ENCODE results near the gene THSD7A. TPM values are rescaled to one million over a fixed set of nuclear protein-coding genes. Genes with fewer than 3 reads are reported as not detected.

THSD7A gene
- total RNA-seq, 1 experiment from 2014 or later, result 0.68 TPM

DNA sequence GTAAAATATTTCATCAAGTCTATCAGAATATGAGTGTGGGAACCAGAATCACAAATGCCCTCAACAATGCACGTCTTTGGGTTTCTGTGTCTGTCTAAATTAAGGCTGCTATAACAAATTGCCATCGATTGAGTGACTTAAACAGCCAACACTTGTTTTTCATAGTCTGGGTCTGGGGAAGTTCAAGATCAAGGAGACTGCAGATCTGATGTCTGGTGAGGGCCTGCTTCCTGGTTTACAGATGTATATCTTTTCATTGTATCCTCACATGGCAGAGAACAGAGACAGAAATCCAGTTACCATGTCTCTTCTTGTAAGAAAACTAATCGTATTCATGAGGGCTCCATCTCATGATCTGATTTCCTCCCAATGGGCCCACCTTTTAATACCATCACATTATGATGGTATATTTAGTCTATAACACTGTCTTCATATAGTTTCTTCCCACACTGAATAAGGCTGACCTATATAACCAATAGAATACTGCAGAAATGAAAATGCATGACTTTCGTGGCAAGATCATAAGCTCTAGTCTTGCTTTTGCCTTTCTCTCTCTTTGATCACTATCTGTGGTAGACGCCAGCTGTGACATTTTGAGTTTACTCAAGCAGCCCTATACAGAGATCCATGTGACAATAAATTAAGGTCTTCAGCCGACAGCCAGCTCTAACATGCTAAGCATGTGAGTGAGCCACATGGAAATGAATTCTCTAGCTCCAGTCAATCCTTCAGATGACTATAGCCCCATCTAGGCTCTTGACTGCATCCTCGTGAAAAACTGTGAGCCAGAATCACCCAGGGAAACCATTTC, 51.9 kb downstream of the THSD7A start:
- Mint-ChIP-seq H3K36me3 (no peaks in the 10 kb centered on the region), H3K27ac (no peak overlapping the region), H3K4me3 (no peak overlapping the region), H3K27me3 (ENCODE audit: low read depth) (no peaks in the 10 kb centered on the region), H3K4me1 (no peaks in the 10 kb centered on the region), H3K9me3 (no peaks in the 10 kb centered on the region)
- TF ChIP-seq, protein P1, sequence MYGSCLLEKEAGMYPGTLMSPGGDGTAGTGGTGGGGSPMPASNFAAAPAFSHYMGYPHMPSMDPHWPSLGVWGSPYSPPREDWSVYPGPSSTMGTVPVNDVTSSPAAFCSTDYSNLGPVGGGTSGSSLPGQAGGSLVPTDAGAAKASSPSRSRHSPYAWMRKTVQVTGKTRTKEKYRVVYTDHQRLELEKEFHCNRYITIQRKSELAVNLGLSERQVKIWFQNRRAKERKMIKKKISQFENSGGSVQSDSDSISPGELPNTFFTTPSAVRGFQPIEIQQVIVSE (CRISPR knock-in tag; IDR thresholded peaks at IDR 0.05; ENCODE audit: borderline replicate concordance), result no peak
- TF ChIP-seq, protein P2, sequence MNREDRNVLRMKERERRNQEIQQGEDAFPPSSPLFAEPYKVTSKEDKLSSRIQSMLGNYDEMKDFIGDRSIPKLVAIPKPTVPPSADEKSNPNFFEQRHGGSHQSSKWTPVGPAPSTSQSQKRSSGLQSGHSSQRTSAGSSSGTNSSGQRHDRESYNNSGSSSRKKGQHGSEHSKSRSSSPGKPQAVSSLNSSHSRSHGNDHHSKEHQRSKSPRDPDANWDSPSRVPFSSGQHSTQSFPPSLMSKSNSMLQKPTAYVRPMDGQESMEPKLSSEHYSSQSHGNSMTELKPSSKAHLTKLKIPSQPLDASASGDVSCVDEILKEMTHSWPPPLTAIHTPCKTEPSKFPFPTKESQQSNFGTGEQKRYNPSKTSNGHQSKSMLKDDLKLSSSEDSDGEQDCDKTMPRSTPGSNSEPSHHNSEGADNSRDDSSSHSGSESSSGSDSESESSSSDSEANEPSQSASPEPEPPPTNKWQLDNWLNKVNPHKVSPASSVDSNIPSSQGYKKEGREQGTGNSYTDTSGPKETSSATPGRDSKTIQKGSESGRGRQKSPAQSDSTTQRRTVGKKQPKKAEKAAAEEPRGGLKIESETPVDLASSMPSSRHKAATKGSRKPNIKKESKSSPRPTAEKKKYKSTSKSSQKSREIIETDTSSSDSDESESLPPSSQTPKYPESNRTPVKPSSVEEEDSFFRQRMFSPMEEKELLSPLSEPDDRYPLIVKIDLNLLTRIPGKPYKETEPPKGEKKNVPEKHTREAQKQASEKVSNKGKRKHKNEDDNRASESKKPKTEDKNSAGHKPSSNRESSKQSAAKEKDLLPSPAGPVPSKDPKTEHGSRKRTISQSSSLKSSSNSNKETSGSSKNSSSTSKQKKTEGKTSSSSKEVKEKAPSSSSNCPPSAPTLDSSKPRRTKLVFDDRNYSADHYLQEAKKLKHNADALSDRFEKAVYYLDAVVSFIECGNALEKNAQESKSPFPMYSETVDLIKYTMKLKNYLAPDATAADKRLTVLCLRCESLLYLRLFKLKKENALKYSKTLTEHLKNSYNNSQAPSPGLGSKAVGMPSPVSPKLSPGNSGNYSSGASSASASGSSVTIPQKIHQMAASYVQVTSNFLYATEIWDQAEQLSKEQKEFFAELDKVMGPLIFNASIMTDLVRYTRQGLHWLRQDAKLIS (CRISPR knock-in tag; IDR thresholded peaks at IDR 0.05; ENCODE audit: borderline replicate concordance), result no peak
- no peak for TF ChIP-seq IRF2 (CRISPR knock-in tag; IDR thresholded peaks at IDR 0.05; ENCODE audit: borderline replicate concordance, low read depth)
- POLR2A ChIA-PET, result no interaction called here
- ATAC-seq (no peak), DNase-seq (ENCODE audit: low spot score) (no peak)
- CTCF ChIA-PET, result no interaction called here

DNA sequence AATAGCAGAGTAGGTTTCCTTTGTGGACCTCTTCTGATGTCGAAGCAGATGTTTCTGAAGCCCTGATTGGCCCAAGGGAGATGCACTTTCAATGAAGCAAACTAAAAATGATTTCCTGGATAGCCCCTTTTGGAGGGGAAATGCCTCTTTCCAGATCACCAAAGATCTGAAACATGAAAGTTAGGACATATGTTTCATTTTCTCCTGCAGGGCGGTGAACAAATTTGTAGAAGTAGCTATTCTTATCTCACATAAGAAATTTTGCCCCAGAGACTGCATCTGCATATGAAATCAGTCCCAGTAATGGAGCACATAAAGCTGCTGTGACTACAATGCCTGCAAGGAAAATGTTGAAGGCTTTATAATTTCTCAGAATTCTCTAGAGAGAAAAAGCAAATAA, 56.0 kb downstream of the THSD7A start:
- no peak overlapping the region for H3K27ac Mint-ChIP-seq
- CTCF ChIA-PET, result no interaction called here
- TF ChIP-seq, protein P3, sequence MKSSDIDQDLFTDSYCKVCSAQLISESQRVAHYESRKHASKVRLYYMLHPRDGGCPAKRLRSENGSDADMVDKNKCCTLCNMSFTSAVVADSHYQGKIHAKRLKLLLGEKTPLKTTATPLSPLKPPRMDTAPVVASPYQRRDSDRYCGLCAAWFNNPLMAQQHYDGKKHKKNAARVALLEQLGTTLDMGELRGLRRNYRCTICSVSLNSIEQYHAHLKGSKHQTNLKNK (CRISPR knock-in tag; IDR thresholded peaks at IDR 0.05), result no peak
- TF ChIP-seq, protein P4, sequence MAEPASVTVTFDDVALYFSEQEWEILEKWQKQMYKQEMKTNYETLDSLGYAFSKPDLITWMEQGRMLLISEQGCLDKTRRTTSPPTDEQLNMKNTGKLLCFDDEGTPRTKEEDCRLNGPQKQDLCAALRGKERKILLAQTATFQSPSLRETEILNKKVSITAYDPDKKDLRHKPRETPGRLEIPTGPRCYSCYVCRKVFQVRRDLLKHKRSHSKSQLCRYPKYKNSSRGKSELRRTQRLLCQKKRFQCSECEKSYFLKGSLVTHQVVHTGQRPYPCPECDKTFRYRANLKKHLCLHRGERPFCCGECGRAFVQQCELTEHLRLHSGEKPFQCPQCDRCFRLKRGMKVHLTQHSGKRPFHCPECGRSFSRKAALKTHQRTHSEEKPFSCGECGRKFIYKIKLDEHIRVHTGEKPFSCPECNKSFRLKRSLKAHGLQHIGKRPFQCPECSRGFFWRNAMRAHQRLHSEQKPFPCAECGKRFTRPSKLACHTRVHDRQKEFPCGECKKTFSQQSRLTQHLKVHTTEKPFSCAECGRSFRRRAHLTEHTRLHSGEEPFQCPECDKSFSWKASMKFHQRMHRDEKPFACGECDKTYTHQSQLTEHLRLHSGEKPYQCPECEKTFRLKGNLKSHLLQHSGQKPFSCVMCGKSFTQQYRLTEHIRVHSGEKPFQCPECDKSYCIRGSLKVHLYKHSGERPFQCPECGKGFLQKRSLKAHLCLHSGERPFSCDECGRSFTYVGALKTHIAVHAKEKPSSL (CRISPR knock-in tag; conservative IDR thresholded peaks at IDR 0.05), result no peak
- TF ChIP-seq, protein P5, sequence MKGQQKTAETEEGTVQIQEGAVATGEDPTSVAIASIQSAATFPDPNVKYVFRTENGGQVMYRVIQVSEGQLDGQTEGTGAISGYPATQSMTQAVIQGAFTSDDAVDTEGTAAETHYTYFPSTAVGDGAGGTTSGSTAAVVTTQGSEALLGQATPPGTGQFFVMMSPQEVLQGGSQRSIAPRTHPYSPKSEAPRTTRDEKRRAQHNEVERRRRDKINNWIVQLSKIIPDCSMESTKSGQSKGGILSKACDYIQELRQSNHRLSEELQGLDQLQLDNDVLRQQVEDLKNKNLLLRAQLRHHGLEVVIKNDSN (CRISPR knock-in tag; IDR thresholded peaks at IDR 0.05), result no peak
- no peak for TF ChIP-seq ATF1 (CRISPR knock-in tag; IDR thresholded peaks at IDR 0.05)
- H3K4me3 Mint-ChIP-seq, result no peak overlapping the region
- POLR2A ChIA-PET, result interaction anchor here (0.6 kb wide), 1 partner anchor 122 kb away, joined by 3 read pairs; no protein-coding TSS in a partner anchor
- no peaks in the 10 kb centered on the region for H3K9me3 Mint-ChIP-seq
- no peak for ATAC-seq
- no peaks in the 10 kb centered on the region for H3K4me1 Mint-ChIP-seq
- H3K27me3 Mint-ChIP-seq (ENCODE audit: low read depth), result no peaks in the 10 kb centered on the region
- H3K36me3 Mint-ChIP-seq, result no peaks in the 10 kb centered on the region
- DNase-seq (ENCODE audit: low spot score), result no peak

DNA sequence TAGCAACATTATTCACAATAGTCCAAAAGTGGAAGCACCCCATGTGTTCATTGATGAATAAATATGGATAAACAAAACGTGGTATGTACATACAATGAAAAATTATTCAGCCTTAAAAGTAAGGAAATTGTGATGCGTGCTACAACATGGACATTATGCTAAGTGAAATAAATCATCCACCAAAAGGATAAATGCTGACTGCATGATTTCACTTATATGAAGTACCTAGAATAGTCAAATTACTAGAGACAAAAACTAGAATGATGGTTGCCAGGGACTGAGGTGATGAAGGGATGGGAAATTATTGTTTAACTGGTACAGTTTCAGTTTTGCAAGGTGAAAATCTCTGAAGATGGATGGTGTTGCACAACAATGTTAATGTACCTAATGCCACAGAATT, 56.6 kb downstream of the THSD7A start:
- no peak for DNase-seq (ENCODE audit: low spot score)
- ChIA-PET POLR2A (no interaction called here), CTCF (no interaction called here)
- no peaks in the 10 kb centered on the region for H3K9me3 Mint-ChIP-seq
- H3K4me3 Mint-ChIP-seq, result no peak overlapping the region
- no peak overlapping the region for H3K27ac Mint-ChIP-seq
- no peaks in the 10 kb centered on the region for H3K36me3 Mint-ChIP-seq
- H3K27me3 Mint-ChIP-seq (ENCODE audit: low read depth), result no peaks in the 10 kb centered on the region
- TF ChIP-seq ZNF423 (CRISPR knock-in tag; IDR thresholded peaks at IDR 0.05) (no peak), RELA (CRISPR knock-in tag; IDR thresholded peaks at IDR 0.05; ENCODE audit: borderline replicate concordance) (no peak), FOXP1 (CRISPR knock-in tag; IDR thresholded peaks at IDR 0.05; ENCODE audit: borderline replicate concordance) (no peak), SP1 (CRISPR knock-in tag; conservative IDR thresholded peaks at IDR 0.05) (no peak), NR3C1 (CRISPR knock-in tag; conservative IDR thresholded peaks at IDR 0.05; ENCODE audit: low read depth) (no peak), JUN (CRISPR knock-in tag; IDR thresholded peaks at IDR 0.05) (no peak)
- TF ChIP-seq, protein P6, sequence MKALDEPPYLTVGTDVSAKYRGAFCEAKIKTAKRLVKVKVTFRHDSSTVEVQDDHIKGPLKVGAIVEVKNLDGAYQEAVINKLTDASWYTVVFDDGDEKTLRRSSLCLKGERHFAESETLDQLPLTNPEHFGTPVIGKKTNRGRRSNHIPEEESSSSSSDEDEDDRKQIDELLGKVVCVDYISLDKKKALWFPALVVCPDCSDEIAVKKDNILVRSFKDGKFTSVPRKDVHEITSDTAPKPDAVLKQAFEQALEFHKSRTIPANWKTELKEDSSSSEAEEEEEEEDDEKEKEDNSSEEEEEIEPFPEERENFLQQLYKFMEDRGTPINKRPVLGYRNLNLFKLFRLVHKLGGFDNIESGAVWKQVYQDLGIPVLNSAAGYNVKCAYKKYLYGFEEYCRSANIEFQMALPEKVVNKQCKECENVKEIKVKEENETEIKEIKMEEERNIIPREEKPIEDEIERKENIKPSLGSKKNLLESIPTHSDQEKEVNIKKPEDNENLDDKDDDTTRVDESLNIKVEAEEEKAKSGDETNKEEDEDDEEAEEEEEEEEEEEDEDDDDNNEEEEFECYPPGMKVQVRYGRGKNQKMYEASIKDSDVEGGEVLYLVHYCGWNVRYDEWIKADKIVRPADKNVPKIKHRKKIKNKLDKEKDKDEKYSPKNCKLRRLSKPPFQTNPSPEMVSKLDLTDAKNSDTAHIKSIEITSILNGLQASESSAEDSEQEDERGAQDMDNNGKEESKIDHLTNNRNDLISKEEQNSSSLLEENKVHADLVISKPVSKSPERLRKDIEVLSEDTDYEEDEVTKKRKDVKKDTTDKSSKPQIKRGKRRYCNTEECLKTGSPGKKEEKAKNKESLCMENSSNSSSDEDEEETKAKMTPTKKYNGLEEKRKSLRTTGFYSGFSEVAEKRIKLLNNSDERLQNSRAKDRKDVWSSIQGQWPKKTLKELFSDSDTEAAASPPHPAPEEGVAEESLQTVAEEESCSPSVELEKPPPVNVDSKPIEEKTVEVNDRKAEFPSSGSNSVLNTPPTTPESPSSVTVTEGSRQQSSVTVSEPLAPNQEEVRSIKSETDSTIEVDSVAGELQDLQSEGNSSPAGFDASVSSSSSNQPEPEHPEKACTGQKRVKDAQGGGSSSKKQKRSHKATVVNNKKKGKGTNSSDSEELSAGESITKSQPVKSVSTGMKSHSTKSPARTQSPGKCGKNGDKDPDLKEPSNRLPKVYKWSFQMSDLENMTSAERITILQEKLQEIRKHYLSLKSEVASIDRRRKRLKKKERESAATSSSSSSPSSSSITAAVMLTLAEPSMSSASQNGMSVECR (CRISPR knock-in tag; IDR thresholded peaks at IDR 0.05; ENCODE audit: borderline replicate concordance), result no peak
- TF ChIP-seq, protein P7, sequence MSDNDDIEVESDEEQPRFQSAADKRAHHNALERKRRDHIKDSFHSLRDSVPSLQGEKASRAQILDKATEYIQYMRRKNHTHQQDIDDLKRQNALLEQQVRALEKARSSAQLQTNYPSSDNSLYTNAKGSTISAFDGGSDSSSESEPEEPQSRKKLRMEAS (CRISPR knock-in tag; IDR thresholded peaks at IDR 0.05), result no peak
- no peaks in the 10 kb centered on the region for H3K4me1 Mint-ChIP-seq
- no peak for ATAC-seq
